SH-SY5Y (cell line): Measurements from ENCODE around the gene FBXO31.

Experiments
- GATA2 ChIP-seq: IDR thresholded peaks from 2 replicates; pipeline ENCODE4 v1.6.1; 2011; ENCODE audit warnings: mild to moderate bottlenecking, low read depth, low read length
- GATA3 ChIP-seq: IDR thresholded peaks from 2 replicates; pipeline ENCODE4 v1.6.1; 2011; ENCODE audit warnings: low read depth, mild to moderate bottlenecking, low read length, moderate library complexity

GRCh38 chr16:87392821-87393679 is 9.5 kb upstream of the FBXO31 start:
- no peak for TF ChIP-seq GATA2
- TF ChIP-seq GATA3 = no peak
